Lower leg skin (tissue), 3 donors: ENCODE measurements around the gene GHR.

Experiments
- CTCF ChIP-seq, 3 donors: fragments of 450-650 bp; IDR thresholded peaks; one replicate each; pipeline ENCODE4 v1.5.1; 2016; ENCODE audit warnings: antibody characterized with exemption in 3 of 3, mild to moderate bottlenecking in 3 of 3, moderate library complexity in 2 of 3
- POLR2A ChIP-seq, 2 donors: fragments of 450-650 bp; IDR thresholded peaks; one replicate each; pipeline ENCODE4 v1.6.1; 2016 to 2017; ENCODE audit warnings: antibody characterized with exemption in 2 of 2, mild to moderate bottlenecking in 1 of 2, moderate library complexity in 1 of 2

- TF ChIP-seq CTCF (IDR thresholded peaks at IDR 0.05) = no peak
- no peak for TF ChIP-seq POLR2A (IDR thresholded peaks at IDR 0.05)
Measured at GRCh38 chr5:42483472-42484154, 60.4 kb downstream of the GHR start.
